Amygdala (tissue), 56 donors: ENCODE results near the gene TBC1D5.
"Not testable (repeated sequence)": the region's sequence is repeated elsewhere in the genome, so short reads cannot be mapped to it uniquely, and the experiment has no call there.

Experiments used
- DNase-seq, 56 donors: peaks; one replicate each; lab custom pipeline; 2025; lab: John Stamatoyannopoulos, UW

Gene TBC1D5

DNA sequence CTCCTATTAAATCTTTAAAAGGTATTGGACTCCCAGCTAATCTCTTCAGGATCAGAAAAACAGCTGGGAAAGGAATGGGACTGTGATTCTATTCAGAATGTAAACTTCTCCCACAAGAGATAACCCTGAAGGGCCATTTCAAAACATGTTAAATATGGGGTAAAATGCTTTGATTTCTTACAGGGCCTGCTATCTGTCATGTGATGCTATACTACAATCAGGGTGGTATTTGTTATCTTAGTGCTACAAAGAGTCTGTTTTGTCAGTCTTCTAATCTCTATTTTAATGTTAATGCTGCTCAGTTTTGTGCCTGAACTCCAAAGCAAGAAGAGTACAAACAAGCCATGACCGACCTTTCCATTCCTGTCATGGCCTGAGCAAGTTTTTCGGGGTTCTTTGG is 186.9 kb downstream of the TBC1D5 start:
- no peak for DNase-seq

- no peak for DNase-seq
Observed at GRCh38 chr3:17554078-17554477, 188.4 kb downstream of the TBC1D5 start.

DNA sequence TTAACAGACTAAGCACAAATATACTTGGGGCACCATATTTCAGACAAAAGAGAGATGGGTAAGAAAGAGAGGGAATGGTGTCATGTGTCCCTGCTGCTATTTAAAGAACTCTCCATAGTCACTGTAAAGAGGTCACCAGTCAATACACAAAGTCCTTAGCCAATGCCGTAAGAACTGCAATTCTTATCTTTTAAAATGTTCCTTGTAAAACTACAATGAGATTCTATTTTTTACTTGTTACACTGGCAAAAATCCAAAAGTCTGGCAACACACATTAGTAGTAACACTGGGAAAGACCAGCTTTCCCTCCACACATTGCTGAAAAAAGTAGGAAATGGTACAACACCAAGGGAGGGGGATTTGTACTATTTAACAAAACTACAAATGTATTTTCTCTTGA is 189.4 kb downstream of the TBC1D5 start:
- DNase-seq: no peak

DNA sequence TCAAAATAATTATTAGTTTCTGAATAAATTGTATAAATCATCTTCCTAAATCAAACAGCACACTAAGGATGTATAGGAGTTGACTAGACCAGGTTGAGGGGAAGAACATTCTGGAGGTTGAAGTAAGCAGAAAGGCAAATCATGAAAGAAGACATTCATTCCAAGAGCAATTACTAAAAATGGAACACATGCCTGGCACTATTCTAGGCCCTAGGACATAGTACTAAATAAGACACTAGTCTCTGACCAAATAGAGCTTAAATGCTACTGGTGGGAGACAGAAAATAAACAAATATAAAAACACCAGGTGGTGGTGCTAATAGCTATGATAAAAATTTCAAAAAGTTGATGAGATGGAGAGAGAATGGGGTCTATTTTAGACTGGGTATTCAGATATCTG is 190.1 kb downstream of the TBC1D5 start:
- DNase-seq: no peak

DNA sequence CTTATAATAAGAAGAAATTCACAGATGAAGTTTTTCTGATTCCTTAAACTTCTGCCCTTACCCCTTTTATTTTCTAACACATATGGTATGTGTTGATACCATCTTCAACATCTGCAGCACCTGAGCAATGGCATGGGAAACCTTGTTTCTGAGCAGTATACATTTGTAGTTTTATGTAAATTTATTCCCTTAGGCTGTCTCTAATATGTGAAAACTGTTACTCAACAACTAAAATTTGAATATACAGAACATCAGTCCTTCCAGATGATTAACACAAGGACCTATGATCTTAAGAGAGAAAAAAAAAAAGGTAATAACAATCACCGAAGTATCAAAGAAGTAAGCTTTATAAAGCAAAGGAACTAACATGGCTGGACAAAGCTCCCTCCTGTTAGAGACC is 190.5 kb downstream of the TBC1D5 start:
- DNase-seq: no peak

- no peak for DNase-seq
Observed at GRCh38 chr3:17551333-17551732, 191.1 kb downstream of the TBC1D5 start.

DNA sequence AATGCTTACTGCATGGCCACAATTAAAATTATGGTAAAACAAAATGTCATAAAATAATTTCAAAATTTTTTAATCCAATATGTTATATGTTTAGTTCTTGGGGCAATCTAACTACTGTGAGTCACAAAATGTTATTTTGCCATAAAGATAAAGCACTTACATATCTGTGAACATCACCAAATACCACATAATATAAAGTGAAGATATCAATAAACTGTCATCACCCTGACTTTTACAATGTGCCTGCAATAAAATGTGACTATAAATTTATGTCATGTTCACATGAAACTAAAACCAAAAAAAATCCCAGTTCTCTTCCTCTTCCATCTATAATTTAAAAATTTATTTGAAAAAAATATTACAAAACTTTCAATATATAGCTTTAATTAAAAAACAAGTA is 191.8 kb downstream of the TBC1D5 start:
- no peak for DNase-seq

DNA sequence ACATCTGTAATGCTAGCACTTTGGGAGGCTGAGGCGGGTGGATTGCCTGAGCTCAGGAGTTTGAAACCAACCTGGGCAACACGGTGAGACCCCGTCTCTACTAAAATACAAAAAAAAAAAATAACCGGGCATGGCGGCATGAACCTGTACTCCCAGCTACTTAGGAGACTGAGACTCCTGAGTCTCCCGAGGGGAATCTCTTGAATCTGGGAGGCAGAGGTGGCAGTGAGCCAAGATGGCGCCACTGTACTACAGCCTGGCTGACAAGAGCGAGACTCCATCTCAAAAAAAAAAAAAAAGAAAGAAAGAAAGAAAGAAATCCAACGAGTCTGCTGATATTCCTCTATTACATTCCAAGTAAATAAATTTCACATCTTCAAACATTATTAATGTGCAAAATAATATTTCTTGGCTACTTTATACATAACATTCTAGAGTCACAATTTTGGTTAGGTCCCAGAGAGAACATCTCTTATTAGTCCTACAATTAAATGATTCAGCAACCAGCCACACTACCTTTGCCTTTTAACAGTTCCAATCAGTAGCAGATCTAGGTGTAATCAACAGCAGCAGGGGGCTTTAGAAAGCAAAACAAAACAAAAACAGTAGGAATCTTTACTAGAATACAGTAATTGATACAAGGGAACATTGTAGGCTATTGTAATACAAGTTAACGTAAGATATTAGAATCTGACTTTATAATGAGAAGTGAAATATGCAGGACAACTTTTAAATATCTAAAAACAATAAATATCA is 195.8 kb downstream of the TBC1D5 start:
- DNase-seq: no peak

DNA sequence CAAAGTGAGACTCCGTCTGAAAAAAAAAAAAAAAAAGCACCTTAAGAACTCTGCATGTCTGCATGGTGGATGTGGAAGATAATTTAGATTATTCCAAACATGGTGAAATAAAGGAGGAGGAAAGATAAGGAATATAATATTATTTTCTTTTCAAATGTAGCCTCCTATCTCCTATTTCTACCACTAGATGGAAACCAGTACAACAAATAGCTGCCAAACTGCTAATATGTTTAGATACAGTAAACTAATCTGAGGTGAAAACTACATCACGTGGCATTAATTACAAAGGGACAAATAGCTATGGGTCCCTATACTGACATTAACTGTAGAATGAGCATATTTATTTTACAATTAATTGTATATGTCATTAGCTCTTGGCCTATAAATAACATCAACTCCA is 197.8 kb downstream of the TBC1D5 start:
- DNase-seq: no peak

- DNase-seq: no peak
Observed at GRCh38 chr3:17542591-17542990, 199.8 kb downstream of the TBC1D5 start.

DNA sequence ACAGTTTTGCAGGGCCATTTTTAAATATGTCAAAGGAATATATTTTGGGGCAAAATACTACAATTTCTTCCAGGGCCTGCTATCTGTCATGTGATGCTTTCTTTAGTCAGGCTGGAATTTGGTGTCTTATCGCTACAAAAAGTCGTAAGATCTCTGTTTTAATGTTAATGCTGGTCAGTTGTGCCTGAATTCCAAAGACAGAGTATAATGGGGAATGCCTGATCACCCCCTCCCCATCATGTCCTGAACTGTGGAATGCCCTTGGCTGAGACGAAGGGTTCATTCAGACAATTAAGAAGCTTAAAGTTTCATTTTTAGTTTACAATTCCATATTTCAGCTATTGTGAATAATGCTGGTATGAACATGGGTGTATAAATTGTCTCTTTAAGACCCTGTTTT is 203.0 kb downstream of the TBC1D5 start:
- DNase-seq: no peak

- no peak for DNase-seq
Observed at GRCh38 chr3:17535274-17535673, 207.2 kb downstream of the TBC1D5 start.

GRCh38 chr3:17532446-17532845 is 210.0 kb downstream of the TBC1D5 start:
- not testable (repeated sequence) for DNase-seq

GRCh38 chr3:17529677-17530076 is 212.8 kb downstream of the TBC1D5 start:
- no peak for DNase-seq

DNA sequence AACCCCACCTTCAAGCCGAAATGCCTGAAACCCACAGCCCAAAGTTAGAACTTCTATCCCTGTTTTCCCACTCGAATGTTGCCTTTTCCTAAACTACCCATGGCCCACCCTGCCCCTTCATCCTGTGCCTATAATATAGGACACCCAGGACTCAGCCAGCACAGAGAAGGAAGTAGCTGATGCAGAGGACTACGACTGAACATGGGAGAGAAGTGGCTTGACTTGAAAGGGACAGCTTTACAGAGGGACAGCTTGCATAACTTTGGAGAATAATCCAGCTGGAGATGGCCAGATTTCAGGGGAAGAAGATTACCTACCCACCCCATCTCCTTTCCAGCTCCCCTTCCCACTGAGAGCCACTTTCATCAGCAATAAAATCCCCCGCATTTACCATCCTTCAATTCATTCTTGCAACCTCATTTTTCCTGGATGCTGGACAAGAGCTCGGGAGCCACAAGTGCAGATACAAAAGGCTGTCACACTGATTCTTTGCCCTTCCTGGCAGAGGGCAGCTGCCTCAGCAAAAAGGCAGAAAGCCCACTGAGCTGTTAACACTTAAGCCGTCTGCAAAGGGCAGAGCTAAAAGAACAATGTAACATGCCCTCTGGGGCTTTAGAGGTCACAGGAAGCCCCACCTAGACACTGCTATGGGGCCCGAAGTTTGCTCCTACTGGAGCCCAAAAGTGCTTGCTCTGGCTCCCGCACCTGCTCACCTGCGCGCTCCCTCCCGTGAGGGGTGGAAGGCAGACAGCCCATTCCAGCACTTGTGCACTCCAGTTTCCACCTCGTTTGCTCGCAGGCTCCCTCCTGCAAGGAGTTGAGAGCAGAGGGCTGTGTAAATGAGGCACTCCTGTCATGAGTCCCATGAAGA is 224.0 kb downstream of the TBC1D5 start:
- DNase-seq: no peak

DNA sequence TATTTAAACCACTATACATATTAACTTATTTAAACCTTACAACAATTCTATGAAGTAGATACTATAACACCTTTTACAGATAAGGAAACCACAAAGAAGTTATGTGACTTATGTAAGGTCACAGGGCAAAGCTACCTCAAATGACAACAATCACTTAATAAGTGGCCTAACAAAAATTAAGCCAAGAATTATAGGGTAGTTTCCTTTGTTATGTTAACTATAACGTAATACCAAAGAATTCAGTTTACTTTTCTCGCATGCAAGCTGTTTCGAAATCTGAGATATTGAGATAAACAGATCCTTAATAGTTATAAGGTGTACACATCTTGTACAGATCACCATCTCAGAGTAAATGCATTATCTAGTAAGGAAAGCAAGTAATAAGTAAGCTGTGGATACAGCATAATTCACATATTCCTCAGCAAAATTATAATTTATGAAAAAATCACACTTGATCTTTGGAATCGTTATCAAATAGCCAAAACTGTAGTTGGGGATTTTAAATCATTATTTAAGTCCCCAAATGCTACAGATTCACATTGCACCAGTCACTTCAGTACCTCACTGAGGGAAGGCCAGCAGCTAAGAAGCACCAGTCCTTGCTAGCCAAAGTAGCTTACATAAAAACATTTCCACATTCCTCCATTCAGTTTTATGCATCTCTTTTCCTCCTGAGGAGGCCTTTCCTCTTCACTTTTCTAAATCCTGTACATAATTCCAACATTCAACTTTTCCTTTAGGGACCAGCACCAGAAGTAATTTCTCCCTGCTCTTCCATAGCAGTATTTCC is 226.8 kb downstream of the TBC1D5 start:
- DNase-seq: no peak

- DNase-seq: no peak
Observed at GRCh38 chr3:17514597-17514996, 227.8 kb downstream of the TBC1D5 start.

- DNase-seq: no peak
Observed at GRCh38 chr3:17510265-17510664, 232.2 kb downstream of the TBC1D5 start.

- no peak for DNase-seq
Observed at GRCh38 chr3:17508180-17508752, 234.2 kb downstream of the TBC1D5 start.

- DNase-seq: no peak
Observed at GRCh38 chr3:17507480-17507879, 235.0 kb downstream of the TBC1D5 start.

DNA sequence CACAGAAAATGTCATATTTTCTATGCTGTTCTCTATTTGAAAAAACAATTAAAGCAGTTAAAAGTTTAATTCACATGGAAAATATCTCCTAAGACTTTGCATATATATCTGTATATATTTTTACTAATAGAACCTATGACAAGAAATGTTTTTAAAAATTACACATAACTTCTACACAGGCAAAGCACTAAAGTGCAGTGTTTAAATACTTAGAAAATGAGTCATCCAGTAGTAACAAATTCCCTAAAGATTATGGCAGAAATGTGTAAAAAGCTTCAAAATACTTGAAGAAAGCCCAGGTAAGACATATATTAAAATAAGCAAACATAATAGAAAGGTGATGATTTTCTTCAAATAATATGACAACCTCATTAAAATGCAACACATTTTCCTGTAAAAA is 236.6 kb downstream of the TBC1D5 start:
- no peak for DNase-seq
